ENCODE measurements around the gene CHST6.
"Not testable (repeated sequence)": the region's sequence is repeated elsewhere in the genome, so short reads cannot be mapped to it uniquely, and the experiment has no call there.

Gene CHST6

DNA sequence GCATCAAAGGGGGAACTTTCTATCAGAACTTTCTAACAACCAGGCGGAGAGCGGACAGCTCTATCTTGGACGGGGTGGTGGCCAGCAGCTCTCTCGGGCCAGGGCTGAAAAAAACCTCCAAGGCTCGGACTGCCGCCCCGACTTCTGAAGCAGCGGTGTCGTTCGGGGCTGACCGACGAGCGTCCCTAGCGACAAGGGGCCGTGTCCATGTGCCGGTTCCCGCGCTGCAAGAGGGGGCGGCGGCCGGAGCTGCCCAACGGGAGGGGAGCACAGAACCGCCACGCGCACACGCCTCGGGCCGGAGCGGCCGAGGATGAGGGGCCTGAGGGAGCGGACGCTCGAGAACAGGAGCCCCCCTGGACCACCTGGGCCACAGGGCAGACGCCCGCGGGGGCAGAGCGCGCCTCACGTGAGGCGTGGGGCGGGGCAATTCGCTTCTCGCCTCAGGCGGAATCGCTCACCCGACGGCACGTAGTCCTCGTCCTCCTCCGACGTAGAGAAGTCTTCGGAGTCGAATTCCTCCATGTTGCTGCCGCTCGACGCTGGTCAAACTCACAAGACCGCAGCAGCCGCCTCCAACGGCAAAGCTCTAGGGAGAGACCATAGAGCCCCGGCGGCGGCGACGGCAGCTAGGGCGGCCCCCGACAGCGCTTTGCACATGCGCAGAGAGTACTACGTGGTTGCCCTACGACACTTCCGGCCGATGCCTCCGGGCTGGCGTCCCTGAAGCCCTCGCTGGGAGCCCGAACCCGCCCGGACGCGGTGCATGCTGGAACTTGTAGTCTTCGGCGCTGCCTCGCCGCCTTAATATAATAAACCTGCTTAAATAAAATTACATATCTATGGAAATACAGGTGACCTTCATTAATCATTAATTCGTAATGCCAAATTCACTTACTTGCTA, 62.2 kb downstream of the CHST6 start, which contains the start of gene CFDP1:
Gene CFDP1 (minus strand): TSS at position 676 of the 904 bp plus-strand sequence. CDS start 151 bp downstream, at position 525.
- DNase-seq = peak; percentile 90

GRCh38 chr16:75429621-75430403, 65.4 kb downstream of the CHST6 start:
- DNase-seq = no peak

DNA sequence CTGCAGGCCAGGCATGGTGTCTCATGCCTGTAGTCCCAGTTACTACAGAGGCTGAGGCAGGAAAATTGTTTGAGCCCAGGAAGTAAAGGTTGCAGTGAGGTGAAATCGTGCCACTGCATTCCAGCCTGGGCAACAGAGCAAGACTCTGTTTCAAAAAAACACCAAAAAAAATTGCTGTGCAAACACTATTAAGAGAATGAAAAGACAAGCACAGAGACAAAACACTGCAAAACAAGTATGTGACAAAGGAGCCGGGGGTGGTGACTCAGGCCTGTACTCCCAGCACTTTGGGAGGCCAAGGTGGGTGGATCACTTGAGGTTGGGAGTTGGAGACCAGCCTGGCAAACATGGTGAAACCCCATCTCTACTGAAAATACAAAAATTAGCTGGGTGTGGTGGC, 68.7 kb downstream of the CHST6 start:
- not testable (repeated sequence) for DNase-seq

GRCh38 chr16:75424105-75424762, 71.0 kb downstream of the CHST6 start:
- not testable (repeated sequence) for DNase-seq

GRCh38 chr16:75423723-75424104, 71.5 kb downstream of the CHST6 start:
- DNase-seq = no peak

Data from NCI-H226 (cell line).